K562 (cell line): ENCODE measurements around the gene TYW3. TPM values are rescaled to one million over a fixed set of nuclear protein-coding genes. Genes with fewer than 3 reads are reported as not detected.

ENCODE experiments used
- ATF7 ChIP-seq: fragments of 450-650 bp; IDR thresholded peaks from 2 replicates; pipeline ENCODE4 v1.7.1; 2014; ENCODE audit warnings: mild to moderate bottlenecking, moderate library complexity
- CBFA2T3 ChIP-seq: fragments of 450-650 bp; IDR thresholded peaks from 2 replicates; pipeline ENCODE4 v1.6.1; 2017
- FOSL1 ChIP-seq: fragments of 200-800 bp; sonication (Bioruptor generic); conservative IDR thresholded peaks from 2 replicates; pipeline ENCODE4 v1.6.1; 2016; ENCODE audit warnings: missing genetic modification characterization, missing compliant biosample characterization
- FOXK2 ChIP-seq, 2 experiments: fragments of 450-650 bp; IDR thresholded peaks in 1 of 2; conservative IDR thresholded peaks in 1 of 2; 2 replicates each; pipeline ENCODE4 v1.6.1; 2016; ENCODE audit warnings: low read depth in 2 of 2, mild to moderate bottlenecking in 1 of 2
- HDAC2 ChIP-seq: fragments of 450-650 bp; IDR thresholded peaks from 2 replicates; pipeline ENCODE4 v1.6.1; 2016; ENCODE audit warnings: mild to moderate bottlenecking
- HNRNPL ChIP-seq: fragments of 200-400 bp; formaldehyde crosslinking; IDR thresholded peaks from 2 replicates; pipeline ENCODE4 v1.6.1; 2017; ENCODE audit warnings: low read depth, mild to moderate bottlenecking, low read length
- JUND ChIP-seq, 2 experiments: IDR thresholded peaks; 2 replicates in 1 of 2; 3 replicates in 1 of 2; pipeline ENCODE4 v1.6.1; 2011; ENCODE audit warnings: borderline replicate concordance in 2 of 2, low read depth in 2 of 2, low read length in 2 of 2, improper control_type of control experiment in 1 of 2, missing biosample characterization in 1 of 2, missing genetic modification characterization in 1 of 2, missing genetic modification reagents in 1 of 2
- MXI1 ChIP-seq: IDR thresholded peaks from 2 replicates; pipeline ENCODE4 v1.6.1; 2011; ENCODE audit warnings: low read depth, mild to moderate bottlenecking, improper control_type of control experiment, low read length
- SMARCA4 ChIP-seq: fragments of 450-650 bp; IDR thresholded peaks from 2 replicates; pipeline ENCODE4 v1.6.1; 2016
- SMARCA5 ChIP-seq: fragments of 450-650 bp; IDR thresholded peaks from 2 replicates; pipeline ENCODE4 v1.6.1; 2016
- SP2 ChIP-seq: IDR thresholded peaks from 2 replicates; pipeline ENCODE4 v1.6.1; 2011; ENCODE audit warnings: mild to moderate bottlenecking, low read depth, low read length, moderate library complexity; ENCODE audit not compliant: poor library complexity, severe bottlenecking; ENCODE audit errors: extremely low read depth
- TEAD4 ChIP-seq, 2 experiments: sonication (generic) in 1 of 2; formaldehyde crosslinking in 1 of 2; IDR thresholded peaks; 2 replicates each; pipeline versions ENCODE4 v1.6.1 to v1.8.0; 2012 to 2022; ENCODE audit warnings: borderline replicate concordance in 1 of 2, inconsistent platforms in 1 of 2, low read length in 1 of 2, mild to moderate bottlenecking in 1 of 2, missing genetic modification reagents in 1 of 2
- YY1 ChIP-seq, 3 experiments: IDR thresholded peaks; 2 replicates each; pipeline ENCODE4 v1.6.1; 2011; ENCODE audit warnings: low read length in 2 of 3, mild to moderate bottlenecking in 2 of 3, moderate library complexity in 2 of 3, borderline replicate concordance in 1 of 3, control low read depth in 1 of 3, low read depth in 1 of 3; ENCODE audit not compliant: insufficient read depth in 3 of 3, insufficient replicate concordance in 2 of 3, control insufficient read depth in 1 of 3, insufficient read length in 1 of 3; ENCODE audit errors: extremely low read depth in 1 of 3
- polyA plus RNA-seq, 8 experiments: library from polyadenylated mRNA; depleted of rRNA in 4 of 8; stranded (reverse) in 5 of 8; unstranded in 3 of 8; fragments of >200 nt; fragmentation: Nextera tagmentation in 2 of 8; fragmentation: Illumina TruSeq in 1 of 8; extraction: Ambion mirVana in 2 of 8; extraction: Trizol in 1 of 8; gene quantifications; 2 replicates each; pipeline versions ENCODE4 v1.2.1 to v1.2.3, GENCODE V29; 2011 to 2014; ENCODE audit warnings: inconsistent platforms in 1 of 8, missing spikeins in 1 of 8
- total RNA-seq, 7 experiments: library from RNA; depleted of rRNA in 6 of 7; stranded (reverse); fragments of >200 nt in 6 of 7; fragmentation: Illumina TruSeq in 2 of 7; extraction: Trizol in 2 of 7; gene quantifications; 2 replicates each; pipeline versions ENCODE4 v1.2.1 to v1.2.3, GENCODE V29; 2011 to 2021; ENCODE audit warnings: low replicate concordance in 1 of 7
- TF ChIP-seq, protein P1 (sequence below): fragments of 450-650 bp; IDR thresholded peaks from 2 replicates; pipeline ENCODE4 v1.6.1; 2016; ENCODE audit warnings: antibody characterized with exemption
- TF ChIP-seq, protein P2 (sequence below), 2 experiments: fragments of 450-650 bp in 1 of 2; sonication (generic) in 1 of 2; formaldehyde crosslinking; conservative IDR thresholded peaks; 2 replicates each; pipeline versions ENCODE4 v1.4.0 to v1.8.1; 2020 to 2022; ENCODE audit warnings: mild to moderate bottlenecking in 1 of 2, missing genetic modification reagents in 1 of 2
- TF ChIP-seq, protein P3 (sequence below): fragments of 450-650 bp; IDR thresholded peaks from 2 replicates; pipeline ENCODE4 v1.6.1; 2016; ENCODE audit warnings: low read depth

The TYW3 gene
- total and polyA plus RNA-seq, 9 of the 15 experiments (the other 6 are each of a cell fraction or from before 2014, with no cell fraction given) = 22.0 to 54.0 (median 41.1) TPM

DNA sequence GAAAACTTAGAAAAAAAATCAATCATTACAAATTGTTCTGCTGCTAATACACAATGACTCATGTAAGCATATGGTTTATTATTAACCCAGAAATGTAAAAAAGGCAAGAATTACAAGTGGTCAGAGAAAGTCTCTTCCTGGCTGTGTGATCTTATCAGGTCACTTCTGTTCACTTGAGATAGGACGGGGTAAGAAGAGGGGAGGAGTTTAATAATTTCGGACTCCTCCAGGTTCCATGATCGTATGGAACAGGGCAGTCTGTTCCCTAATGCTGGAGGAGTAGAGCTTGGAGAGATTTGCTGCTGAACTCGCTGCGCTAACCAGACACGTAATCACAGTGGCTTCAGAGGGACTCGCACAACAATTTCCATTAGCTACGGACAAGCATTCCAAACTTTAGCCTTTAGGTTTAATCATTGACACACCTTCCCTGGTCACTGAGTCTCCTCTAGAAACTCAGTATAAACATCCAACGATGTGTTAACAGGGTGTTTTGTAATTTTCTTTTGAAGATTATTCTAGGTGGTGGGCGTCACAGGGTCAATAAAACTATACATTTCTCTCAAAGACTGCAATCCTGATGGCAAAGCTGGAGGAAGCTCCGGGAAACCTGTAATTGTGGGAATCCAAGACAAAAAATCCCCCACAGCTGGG lies 1.4 kb upstream of the TYW3 start (continued):
- TF ChIP-seq MXI1 (no peak), HNRNPL (no peak), CBFA2T3 (peak; percentile 77), ATF7 (0 out of 2 replicates have a peak, but pooled peaks have one; percentile 19), FOSL1 (tag) (peak; percentile 69), TEAD4 (IDR thresholded peaks at IDR 0.05; ENCODE audit: low read length) (peak; percentile 80), TEAD4 (CRISPR knock-in tag; IDR thresholded peaks at IDR 0.05; ENCODE audit: borderline replicate concordance) (no peak), SMARCA5 (no peak), FOXK2 (conservative IDR thresholded peaks at IDR 0.05 in 1 of 2, IDR thresholded peaks at IDR 0.05 in 1 of 2; ENCODE audit: low read depth in 2 of 2) (no peak), HDAC2 (0 out of 2 replicates have a peak, but pooled peaks have one; percentile 35), YY1 (IDR thresholded peaks at IDR 0.05; ENCODE audit: borderline replicate concordance in 1 of 3, control insufficient read depth in 1 of 3, extremely low read depth in 1 of 3, insufficient read depth in 3 of 3, insufficient read length in 1 of 3, insufficient replicate concordance in 2 of 3, low read depth in 1 of 3, low read length in 2 of 3) (peak in 1 of 3 experiments; percentile 17), SMARCA4 (peak; percentile 93), SP2 (no peak), JUND (IDR thresholded peaks at IDR 0.05; ENCODE audit: borderline replicate concordance, low read depth, low read length) (peak; percentile 70; the same call in 1 of the 2 replicates), JUND (tag; IDR thresholded peaks at IDR 0.05; ENCODE audit: borderline replicate concordance, low read depth, low read length) (peak; percentile 57; the same call in 2 of the 3 replicates)
- TF ChIP-seq, protein P1, sequence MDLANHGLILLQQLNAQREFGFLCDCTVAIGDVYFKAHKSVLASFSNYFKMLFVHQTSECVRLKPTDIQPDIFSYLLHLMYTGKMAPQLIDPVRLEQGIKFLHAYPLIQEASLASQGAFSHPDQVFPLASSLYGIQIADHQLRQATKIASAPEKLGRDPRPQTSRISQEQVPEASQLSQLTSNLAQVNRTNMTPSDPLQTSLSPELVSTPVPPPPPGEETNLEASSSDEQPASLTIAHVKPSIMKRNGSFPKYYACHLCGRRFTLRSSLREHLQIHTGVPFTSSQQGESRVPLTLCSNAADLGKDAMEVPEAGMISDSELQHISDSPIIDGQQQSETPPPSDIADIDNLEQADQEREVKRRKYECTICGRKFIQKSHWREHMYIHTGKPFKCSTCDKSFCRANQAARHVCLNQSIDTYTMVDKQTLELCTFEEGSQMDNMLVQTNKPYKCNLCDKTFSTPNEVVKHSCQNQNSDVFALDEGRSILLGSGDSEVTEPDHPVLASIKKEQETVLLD = no peak
- TF ChIP-seq, protein P2, sequence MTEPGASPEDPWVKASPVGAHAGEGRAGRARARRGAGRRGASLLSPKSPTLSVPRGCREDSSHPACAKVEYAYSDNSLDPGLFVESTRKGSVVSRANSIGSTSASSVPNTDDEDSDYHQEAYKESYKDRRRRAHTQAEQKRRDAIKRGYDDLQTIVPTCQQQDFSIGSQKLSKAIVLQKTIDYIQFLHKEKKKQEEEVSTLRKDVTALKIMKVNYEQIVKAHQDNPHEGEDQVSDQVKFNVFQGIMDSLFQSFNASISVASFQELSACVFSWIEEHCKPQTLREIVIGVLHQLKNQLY (CRISPR knock-in tag; conservative IDR thresholded peaks at IDR 0.05) = no peak
- TF ChIP-seq, protein P3, sequence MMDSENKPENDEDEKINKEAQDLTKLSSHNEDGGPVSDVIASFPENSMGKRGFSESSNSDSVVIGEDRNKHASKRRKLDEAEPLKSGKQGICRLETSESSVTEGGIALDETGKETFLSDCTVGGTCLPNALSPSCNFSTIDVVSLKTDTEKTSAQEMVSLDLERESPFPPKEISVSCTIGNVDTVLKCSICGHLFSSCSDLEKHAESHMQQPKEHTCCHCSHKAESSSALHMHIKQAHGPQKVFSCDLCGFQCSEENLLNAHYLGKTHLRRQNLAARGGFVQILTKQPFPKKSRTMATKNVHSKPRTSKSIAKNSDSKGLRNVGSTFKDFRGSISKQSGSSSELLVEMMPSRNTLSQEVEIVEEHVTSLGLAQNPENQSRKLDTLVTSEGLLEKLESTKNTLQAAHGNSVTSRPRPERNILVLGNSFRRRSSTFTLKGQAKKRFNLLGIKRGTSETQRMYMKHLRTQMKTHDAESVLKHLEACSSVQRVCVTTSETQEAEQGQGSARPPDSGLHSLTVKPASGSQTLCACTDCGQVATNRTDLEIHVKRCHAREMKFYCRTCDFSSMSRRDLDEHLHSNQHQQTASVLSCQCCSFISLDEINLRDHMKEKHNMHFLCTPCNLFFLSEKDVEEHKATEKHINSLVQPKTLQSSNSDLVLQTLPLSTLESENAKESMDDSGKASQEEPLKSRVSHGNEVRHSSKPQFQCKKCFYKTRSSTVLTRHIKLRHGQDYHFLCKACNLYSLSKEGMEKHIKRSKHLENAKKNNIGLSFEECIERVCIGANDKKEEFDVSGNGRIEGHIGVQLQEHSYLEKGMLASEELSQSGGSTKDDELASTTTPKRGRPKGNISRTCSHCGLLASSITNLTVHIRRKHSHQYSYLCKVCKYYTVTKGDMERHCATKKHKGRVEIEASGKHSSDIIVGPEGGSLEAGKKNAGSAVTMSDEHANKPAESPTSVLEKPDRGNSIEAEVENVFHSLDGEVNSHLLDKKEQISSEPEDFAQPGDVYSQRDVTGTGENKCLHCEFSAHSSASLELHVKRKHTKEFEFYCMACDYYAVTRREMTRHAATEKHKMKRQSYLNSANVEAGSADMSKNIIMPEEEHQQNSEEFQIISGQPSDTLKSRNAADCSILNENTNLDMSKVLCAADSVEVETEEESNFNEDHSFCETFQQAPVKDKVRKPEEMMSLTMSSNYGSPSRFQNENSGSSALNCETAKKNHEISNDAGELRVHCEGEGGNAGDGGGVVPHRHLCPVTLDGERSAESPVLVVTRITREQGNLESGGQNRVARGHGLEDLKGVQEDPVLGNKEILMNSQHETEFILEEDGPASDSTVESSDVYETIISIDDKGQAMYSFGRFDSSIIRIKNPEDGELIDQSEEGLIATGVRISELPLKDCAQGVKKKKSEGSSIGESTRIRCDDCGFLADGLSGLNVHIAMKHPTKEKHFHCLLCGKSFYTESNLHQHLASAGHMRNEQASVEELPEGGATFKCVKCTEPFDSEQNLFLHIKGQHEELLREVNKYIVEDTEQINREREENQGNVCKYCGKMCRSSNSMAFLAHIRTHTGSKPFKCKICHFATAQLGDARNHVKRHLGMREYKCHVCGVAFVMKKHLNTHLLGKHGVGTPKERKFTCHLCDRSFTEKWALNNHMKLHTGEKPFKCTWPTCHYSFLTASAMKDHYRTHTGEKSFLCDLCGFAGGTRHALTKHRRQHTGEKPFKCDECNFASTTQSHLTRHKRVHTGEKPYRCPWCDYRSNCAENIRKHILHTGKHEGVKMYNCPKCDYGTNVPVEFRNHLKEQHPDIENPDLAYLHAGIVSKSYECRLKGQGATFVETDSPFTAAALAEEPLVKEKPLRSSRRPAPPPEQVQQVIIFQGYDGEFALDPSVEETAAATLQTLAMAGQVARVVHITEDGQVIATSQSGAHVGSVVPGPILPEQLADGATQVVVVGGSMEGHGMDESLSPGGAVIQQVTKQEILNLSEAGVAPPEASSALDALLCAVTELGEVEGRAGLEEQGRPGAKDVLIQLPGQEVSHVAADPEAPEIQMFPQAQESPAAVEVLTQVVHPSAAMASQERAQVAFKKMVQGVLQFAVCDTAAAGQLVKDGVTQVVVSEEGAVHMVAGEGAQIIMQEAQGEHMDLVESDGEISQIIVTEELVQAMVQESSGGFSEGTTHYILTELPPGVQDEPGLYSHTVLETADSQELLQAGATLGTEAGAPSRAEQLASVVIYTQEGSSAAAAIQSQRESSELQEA = no peak
